Uterus (tissue), 2 donors: ENCODE measurements around the gene DCPS.

ENCODE experiments used
- POLR2A ChIP-seq, 2 donors: fragments of 450-650 bp; IDR thresholded peaks; one replicate each; pipeline ENCODE4 v1.6.1; 2016; ENCODE audit warnings: antibody characterized with exemption in 2 of 2, mild to moderate bottlenecking in 1 of 2, moderate library complexity in 1 of 2
- TF ChIP-seq, protein P1 (sequence below), 4 experiments: fragments of 200-600 bp in 2 of 4; fragments of 450-650 bp in 2 of 4; sonication (generic) in 2 of 4; IDR thresholded peaks; one replicate each; pipeline ENCODE4 v1.5.1; 2016 to 2019; ENCODE audit warnings: antibody characterized with exemption in 4 of 4, mild to moderate bottlenecking in 2 of 4, moderate library complexity in 1 of 4

GRCh38 chr11:126279191-126279590 lies 24.7 kb upstream of the DCPS start:
- TF ChIP-seq, protein P1, sequence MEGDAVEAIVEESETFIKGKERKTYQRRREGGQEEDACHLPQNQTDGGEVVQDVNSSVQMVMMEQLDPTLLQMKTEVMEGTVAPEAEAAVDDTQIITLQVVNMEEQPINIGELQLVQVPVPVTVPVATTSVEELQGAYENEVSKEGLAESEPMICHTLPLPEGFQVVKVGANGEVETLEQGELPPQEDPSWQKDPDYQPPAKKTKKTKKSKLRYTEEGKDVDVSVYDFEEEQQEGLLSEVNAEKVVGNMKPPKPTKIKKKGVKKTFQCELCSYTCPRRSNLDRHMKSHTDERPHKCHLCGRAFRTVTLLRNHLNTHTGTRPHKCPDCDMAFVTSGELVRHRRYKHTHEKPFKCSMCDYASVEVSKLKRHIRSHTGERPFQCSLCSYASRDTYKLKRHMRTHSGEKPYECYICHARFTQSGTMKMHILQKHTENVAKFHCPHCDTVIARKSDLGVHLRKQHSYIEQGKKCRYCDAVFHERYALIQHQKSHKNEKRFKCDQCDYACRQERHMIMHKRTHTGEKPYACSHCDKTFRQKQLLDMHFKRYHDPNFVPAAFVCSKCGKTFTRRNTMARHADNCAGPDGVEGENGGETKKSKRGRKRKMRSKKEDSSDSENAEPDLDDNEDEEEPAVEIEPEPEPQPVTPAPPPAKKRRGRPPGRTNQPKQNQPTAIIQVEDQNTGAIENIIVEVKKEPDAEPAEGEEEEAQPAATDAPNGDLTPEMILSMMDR (IDR thresholded peaks at IDR 0.05): no peak
- no peak for TF ChIP-seq POLR2A (IDR thresholded peaks at IDR 0.05)
